ENCODE measurements around the gene ATG14. TPM values are rescaled to one million over a fixed set of nuclear protein-coding genes. Genes with fewer than 3 reads are reported as not detected.

Gene ATG14
- total and polyA plus RNA-seq, 2 experiments from 2014 or later = 7.3 to 15.2 TPM

DNA sequence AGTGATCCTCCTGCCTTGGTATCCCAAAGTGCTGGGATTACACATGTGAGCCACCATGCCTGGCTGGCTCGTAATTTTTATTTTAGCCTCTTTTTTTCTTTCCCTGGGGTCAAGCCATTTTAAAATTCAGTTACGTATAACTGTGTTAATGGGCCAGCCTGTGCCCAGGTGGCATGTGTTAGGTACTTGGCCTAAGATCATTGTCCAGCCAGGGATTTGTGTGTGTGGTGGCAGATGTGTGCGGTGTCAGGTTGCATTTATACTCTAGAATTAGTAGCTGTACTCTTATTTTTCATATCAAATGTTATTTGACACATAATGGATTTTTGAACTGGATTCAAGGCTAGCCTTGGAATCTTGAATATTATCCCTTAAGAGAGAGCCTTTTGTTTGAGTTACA, 71.1 kb downstream of the ATG14 start:
- no peaks in the 10 kb centered on the region for H3K27me3 ChIP-seq (ENCODE audit: insufficient read depth)
- H3F3A ChIP-seq (replicated peaks; ENCODE audit: low read depth) = no peaks in the 10 kb centered on the region
- no peak for TF ChIP-seq STAT1 (IDR thresholded peaks at IDR 0.05; ENCODE audit: unreplicated experiment)
- TF ChIP-seq ZNF114 (CRISPR knock-in tag; IDR thresholded peaks at IDR 0.05) = no peak
- no peak overlapping the region for H3K4me3 Mint-ChIP-seq
- H3K36me3 Mint-ChIP-seq (ENCODE audit: low read depth) = no peaks in the 10 kb centered on the region
- H3K27me3 Mint-ChIP-seq (ENCODE audit: insufficient read depth, low read depth, poor library complexity) = no peaks in the 10 kb centered on the region
- H3K27ac ChIP-seq (ENCODE audit: low read depth) = no peak overlapping the region
- no peak overlapping the region for H3K4me2 ChIP-seq
- no peaks in the 10 kb centered on the region for H3K9me3 Mint-ChIP-seq
- no peak overlapping the region for H3K4me3 ChIP-seq
- no peak overlapping the region for H3K27ac Mint-ChIP-seq
- peaks cover 41% of the 10 kb centered on the region for H3K79me2 ChIP-seq (replicated peaks; ENCODE audit: insufficient read depth)
- no peaks in the 10 kb centered on the region for H3K9me2 ChIP-seq (ENCODE audit: insufficient read depth)
- ATAC-seq (no peak), DNase-seq (ENCODE audit: low spot score) (no peak)
- H4K20me1 ChIP-seq (replicated peaks; ENCODE audit: insufficient read depth) = peaks cover 4% of the 10 kb centered on the region; the same call in 1 of the 2 replicates
- H3K4me1 ChIP-seq (ENCODE audit: insufficient read depth) = peaks cover 11% of the 10 kb centered on the region
- H3K36me3 ChIP-seq (ENCODE audit: insufficient read depth) = no peaks in the 10 kb centered on the region
- no peak overlapping the region for H2AFZ ChIP-seq
- peaks cover 19% of the 10 kb centered on the region; the same call in 2 of the 3 replicates for H3K4me1 Mint-ChIP-seq

DNA sequence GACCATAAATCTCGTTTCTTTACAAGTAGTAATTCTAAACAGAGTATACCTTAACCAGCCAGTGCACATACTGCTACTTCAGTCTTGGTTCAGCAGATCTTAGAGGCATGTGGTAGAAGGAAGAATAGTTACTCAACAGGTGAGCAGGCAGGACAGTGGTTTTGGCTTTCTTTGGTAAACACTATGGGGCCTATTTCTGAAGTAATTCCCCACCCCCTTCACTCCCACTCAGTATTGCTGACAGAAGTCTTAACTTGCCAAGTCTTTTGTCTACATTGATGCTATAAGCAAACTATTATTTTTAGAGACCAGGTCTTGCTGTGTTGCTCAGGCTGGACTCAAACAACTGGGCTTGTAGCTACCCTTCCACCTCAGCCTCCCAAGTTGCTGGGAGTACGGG, 71.9 kb downstream of the ATG14 start:
- Mint-ChIP-seq H3K4me1 (peaks cover 21% of the 10 kb centered on the region; the same call in 2 of the 3 replicates), H3K4me3 (no peak overlapping the region), H3K27ac (no peak overlapping the region; the same call in 1 of the 2 replicates), H3K36me3 (ENCODE audit: low read depth) (no peaks in the 10 kb centered on the region), H3K27me3 (ENCODE audit: insufficient read depth, low read depth, poor library complexity) (no peaks in the 10 kb centered on the region), H3K9me3 (no peaks in the 10 kb centered on the region)
- Histone ChIP-seq H3K27me3 (ENCODE audit: insufficient read depth) (no peaks in the 10 kb centered on the region), H3K27ac (ENCODE audit: low read depth) (no peak overlapping the region), H3K4me1 (ENCODE audit: insufficient read depth) (peaks cover 11% of the 10 kb centered on the region), H3K9me2 (ENCODE audit: insufficient read depth) (no peaks in the 10 kb centered on the region), H3K79me2 (replicated peaks; ENCODE audit: insufficient read depth) (peaks cover 48% of the 10 kb centered on the region), H3K4me3 (no peak overlapping the region), H4K20me1 (replicated peaks; ENCODE audit: insufficient read depth) (peaks cover 10% of the 10 kb centered on the region), H3K36me3 (ENCODE audit: insufficient read depth) (no peaks in the 10 kb centered on the region), H3F3A (replicated peaks; ENCODE audit: low read depth) (no peaks in the 10 kb centered on the region), H2AFZ (no peak overlapping the region), H3K4me2 (no peak overlapping the region)
- ATAC-seq (peak; percentile 74), DNase-seq (ENCODE audit: low spot score) (peak; percentile 19)
- TF ChIP-seq CREB1 (CRISPR knock-in tag; IDR thresholded peaks at IDR 0.05; ENCODE audit: low read depth) (no peak), POLR2AphosphoS5 (IDR thresholded peaks at IDR 0.05; ENCODE audit: low read depth) (no peak), EZH2phosphoT487 (IDR thresholded peaks at IDR 0.05; ENCODE audit: unreplicated experiment) (no peak), NANOG (IDR thresholded peaks at IDR 0.05; ENCODE audit: borderline replicate concordance) (no peak)
- TF ChIP-seq, protein P1, sequence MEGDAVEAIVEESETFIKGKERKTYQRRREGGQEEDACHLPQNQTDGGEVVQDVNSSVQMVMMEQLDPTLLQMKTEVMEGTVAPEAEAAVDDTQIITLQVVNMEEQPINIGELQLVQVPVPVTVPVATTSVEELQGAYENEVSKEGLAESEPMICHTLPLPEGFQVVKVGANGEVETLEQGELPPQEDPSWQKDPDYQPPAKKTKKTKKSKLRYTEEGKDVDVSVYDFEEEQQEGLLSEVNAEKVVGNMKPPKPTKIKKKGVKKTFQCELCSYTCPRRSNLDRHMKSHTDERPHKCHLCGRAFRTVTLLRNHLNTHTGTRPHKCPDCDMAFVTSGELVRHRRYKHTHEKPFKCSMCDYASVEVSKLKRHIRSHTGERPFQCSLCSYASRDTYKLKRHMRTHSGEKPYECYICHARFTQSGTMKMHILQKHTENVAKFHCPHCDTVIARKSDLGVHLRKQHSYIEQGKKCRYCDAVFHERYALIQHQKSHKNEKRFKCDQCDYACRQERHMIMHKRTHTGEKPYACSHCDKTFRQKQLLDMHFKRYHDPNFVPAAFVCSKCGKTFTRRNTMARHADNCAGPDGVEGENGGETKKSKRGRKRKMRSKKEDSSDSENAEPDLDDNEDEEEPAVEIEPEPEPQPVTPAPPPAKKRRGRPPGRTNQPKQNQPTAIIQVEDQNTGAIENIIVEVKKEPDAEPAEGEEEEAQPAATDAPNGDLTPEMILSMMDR (conservative IDR thresholded peaks at IDR 0.05; ENCODE audit: low read depth in 2 of 2) = no peak
- TF ChIP-seq, protein P2, sequence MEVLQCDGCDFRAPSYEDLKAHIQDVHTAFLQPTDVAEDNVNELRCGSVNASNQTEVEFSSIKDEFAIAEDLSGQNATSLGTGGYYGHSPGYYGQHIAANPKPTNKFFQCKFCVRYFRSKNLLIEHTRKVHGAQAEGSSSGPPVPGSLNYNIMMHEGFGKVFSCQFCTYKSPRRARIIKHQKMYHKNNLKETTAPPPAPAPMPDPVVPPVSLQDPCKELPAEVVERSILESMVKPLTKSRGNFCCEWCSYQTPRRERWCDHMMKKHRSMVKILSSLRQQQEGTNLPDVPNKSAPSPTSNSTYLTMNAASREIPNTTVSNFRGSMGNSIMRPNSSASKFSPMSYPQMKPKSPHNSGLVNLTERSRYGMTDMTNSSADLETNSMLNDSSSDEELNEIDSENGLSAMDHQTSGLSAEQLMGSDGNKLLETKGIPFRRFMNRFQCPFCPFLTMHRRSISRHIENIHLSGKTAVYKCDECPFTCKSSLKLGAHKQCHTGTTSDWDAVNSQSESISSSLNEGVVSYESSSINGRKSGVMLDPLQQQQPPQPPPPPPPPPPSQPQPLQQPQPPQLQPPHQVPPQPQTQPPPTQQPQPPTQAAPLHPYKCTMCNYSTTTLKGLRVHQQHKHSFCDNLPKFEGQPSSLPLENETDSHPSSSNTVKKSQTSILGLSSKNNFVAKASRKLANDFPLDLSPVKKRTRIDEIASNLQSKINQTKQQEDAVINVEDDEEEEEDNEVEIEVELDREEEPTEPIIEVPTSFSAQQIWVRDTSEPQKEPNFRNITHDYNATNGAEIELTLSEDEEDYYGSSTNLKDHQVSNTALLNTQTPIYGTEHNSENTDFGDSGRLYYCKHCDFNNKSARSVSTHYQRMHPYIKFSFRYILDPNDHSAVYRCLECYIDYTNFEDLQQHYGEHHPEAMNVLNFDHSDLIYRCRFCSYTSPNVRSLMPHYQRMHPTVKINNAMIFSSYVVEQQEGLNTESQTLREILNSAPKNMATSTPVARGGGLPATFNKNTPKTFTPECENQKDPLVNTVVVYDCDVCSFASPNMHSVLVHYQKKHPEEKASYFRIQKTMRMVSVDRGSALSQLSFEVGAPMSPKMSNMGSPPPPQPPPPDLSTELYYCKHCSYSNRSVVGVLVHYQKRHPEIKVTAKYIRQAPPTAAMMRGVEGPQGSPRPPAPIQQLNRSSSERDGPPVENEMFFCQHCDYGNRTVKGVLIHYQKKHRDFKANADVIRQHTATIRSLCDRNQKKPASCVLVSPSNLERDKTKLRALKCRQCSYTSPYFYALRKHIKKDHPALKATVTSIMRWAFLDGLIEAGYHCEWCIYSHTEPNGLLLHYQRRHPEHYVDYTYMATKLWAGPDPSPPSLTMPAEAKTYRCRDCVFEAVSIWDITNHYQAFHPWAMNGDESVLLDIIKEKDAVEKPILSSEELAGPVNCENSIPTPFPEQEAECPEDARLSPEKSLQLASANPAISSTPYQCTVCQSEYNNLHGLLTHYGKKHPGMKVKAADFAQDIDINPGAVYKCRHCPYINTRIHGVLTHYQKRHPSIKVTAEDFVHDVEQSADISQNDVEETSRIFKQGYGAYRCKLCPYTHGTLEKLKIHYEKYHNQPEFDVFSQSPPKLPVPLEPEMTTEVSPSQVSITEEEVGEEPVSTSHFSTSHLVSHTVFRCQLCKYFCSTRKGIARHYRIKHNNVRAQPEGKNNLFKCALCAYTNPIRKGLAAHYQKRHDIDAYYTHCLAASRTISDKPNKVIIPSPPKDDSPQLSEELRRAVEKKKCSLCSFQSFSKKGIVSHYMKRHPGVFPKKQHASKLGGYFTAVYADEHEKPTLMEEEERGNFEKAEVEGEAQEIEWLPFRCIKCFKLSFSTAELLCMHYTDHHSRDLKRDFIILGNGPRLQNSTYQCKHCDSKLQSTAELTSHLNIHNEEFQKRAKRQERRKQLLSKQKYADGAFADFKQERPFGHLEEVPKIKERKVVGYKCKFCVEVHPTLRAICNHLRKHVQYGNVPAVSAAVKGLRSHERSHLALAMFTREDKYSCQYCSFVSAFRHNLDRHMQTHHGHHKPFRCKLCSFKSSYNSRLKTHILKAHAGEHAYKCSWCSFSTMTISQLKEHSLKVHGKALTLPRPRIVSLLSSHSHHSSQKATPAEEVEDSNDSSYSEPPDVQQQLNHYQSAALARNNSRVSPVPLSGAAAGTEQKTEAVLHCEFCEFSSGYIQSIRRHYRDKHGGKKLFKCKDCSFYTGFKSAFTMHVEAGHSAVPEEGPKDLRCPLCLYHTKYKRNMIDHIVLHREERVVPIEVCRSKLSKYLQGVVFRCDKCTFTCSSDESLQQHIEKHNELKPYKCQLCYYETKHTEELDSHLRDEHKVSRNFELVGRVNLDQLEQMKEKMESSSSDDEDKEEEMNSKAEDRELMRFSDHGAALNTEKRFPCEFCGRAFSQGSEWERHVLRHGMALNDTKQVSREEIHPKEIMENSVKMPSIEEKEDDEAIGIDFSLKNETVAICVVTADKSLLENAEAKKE (CRISPR knock-in tag; IDR thresholded peaks at IDR 0.05) = no peak
- TF ChIP-seq, protein P3, sequence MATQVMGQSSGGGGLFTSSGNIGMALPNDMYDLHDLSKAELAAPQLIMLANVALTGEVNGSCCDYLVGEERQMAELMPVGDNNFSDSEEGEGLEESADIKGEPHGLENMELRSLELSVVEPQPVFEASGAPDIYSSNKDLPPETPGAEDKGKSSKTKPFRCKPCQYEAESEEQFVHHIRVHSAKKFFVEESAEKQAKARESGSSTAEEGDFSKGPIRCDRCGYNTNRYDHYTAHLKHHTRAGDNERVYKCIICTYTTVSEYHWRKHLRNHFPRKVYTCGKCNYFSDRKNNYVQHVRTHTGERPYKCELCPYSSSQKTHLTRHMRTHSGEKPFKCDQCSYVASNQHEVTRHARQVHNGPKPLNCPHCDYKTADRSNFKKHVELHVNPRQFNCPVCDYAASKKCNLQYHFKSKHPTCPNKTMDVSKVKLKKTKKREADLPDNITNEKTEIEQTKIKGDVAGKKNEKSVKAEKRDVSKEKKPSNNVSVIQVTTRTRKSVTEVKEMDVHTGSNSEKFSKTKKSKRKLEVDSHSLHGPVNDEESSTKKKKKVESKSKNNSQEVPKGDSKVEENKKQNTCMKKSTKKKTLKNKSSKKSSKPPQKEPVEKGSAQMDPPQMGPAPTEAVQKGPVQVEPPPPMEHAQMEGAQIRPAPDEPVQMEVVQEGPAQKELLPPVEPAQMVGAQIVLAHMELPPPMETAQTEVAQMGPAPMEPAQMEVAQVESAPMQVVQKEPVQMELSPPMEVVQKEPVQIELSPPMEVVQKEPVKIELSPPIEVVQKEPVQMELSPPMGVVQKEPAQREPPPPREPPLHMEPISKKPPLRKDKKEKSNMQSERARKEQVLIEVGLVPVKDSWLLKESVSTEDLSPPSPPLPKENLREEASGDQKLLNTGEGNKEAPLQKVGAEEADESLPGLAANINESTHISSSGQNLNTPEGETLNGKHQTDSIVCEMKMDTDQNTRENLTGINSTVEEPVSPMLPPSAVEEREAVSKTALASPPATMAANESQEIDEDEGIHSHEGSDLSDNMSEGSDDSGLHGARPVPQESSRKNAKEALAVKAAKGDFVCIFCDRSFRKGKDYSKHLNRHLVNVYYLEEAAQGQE (IDR thresholded peaks at IDR 0.05; ENCODE audit: unreplicated experiment) = no peak
- TF ChIP-seq, protein P4, sequence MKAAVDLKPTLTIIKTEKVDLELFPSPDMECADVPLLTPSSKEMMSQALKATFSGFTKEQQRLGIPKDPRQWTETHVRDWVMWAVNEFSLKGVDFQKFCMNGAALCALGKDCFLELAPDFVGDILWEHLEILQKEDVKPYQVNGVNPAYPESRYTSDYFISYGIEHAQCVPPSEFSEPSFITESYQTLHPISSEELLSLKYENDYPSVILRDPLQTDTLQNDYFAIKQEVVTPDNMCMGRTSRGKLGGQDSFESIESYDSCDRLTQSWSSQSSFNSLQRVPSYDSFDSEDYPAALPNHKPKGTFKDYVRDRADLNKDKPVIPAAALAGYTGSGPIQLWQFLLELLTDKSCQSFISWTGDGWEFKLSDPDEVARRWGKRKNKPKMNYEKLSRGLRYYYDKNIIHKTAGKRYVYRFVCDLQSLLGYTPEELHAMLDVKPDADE (IDR thresholded peaks at IDR 0.05) = no peak

Data from GM23338 (cell line).